Measurements from ENCODE around the gene PDZD2.

- TF ChIP-seq CTCF (IDR thresholded peaks at IDR 0.05) (no peak), EP300 (IDR thresholded peaks at IDR 0.05) (no peak), POLR2A (IDR thresholded peaks at IDR 0.05) (no peak), POLR2AphosphoS5 (IDR thresholded peaks at IDR 0.05) (no peak)
Observed at GRCh38 chr5:31811210-31811609, 172.3 kb downstream of the PDZD2 start.

Measured in suprapubic skin (tissue), 4 donors.